ENCODE data around the gene RICTOR.
"Not testable (repeated sequence)": the region's sequence is repeated elsewhere in the genome, so short reads cannot be mapped to it uniquely, and the experiment has no call there.

RICTOR gene

DNA sequence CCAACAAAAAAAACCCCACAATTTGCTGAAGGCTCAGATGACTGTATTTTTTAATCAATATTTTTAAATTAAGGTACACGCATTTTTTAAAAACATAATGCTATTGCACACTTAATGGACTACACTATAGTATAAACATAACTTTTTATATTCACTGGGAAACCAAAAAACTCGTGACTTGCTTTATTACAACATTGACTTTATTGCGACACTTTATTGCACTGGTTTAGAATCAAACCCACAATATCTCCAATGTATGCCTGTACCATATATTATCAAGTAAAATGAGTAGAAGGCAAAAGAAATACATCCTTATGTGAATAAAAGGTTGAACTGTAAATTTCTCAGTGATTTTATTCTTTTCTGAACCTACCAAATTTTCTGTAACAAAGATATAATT, 53.7 kb downstream of the RICTOR start:
- H3K4me3 ChIP-seq (ENCODE audit: low read depth, low read length), result no peak overlapping the region
- TF ChIP-seq, protein P1, sequence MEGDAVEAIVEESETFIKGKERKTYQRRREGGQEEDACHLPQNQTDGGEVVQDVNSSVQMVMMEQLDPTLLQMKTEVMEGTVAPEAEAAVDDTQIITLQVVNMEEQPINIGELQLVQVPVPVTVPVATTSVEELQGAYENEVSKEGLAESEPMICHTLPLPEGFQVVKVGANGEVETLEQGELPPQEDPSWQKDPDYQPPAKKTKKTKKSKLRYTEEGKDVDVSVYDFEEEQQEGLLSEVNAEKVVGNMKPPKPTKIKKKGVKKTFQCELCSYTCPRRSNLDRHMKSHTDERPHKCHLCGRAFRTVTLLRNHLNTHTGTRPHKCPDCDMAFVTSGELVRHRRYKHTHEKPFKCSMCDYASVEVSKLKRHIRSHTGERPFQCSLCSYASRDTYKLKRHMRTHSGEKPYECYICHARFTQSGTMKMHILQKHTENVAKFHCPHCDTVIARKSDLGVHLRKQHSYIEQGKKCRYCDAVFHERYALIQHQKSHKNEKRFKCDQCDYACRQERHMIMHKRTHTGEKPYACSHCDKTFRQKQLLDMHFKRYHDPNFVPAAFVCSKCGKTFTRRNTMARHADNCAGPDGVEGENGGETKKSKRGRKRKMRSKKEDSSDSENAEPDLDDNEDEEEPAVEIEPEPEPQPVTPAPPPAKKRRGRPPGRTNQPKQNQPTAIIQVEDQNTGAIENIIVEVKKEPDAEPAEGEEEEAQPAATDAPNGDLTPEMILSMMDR (IDR thresholded peaks at IDR 0.05; ENCODE audit: low read depth, low read length), result no peak

GRCh38 chr5:39019254-39019653, 54.9 kb downstream of the RICTOR start:
- no peak overlapping the region for H3K4me3 ChIP-seq (ENCODE audit: low read depth, low read length)
- TF ChIP-seq, protein P1 (IDR thresholded peaks at IDR 0.05; ENCODE audit: low read depth, low read length), result no peak

- H3K4me3 ChIP-seq (ENCODE audit: low read depth, low read length), result no peak overlapping the region
- TF ChIP-seq, protein P1 (IDR thresholded peaks at IDR 0.05; ENCODE audit: low read depth, low read length), result no peak
Measured at GRCh38 chr5:39017504-39017903, 56.7 kb downstream of the RICTOR start.

- TF ChIP-seq, protein P1 (IDR thresholded peaks at IDR 0.05; ENCODE audit: low read depth, low read length), result no peak
- no peak overlapping the region for H3K4me3 ChIP-seq (ENCODE audit: low read depth, low read length)
Measured at GRCh38 chr5:39016587-39017275, 57.5 kb downstream of the RICTOR start.

DNA sequence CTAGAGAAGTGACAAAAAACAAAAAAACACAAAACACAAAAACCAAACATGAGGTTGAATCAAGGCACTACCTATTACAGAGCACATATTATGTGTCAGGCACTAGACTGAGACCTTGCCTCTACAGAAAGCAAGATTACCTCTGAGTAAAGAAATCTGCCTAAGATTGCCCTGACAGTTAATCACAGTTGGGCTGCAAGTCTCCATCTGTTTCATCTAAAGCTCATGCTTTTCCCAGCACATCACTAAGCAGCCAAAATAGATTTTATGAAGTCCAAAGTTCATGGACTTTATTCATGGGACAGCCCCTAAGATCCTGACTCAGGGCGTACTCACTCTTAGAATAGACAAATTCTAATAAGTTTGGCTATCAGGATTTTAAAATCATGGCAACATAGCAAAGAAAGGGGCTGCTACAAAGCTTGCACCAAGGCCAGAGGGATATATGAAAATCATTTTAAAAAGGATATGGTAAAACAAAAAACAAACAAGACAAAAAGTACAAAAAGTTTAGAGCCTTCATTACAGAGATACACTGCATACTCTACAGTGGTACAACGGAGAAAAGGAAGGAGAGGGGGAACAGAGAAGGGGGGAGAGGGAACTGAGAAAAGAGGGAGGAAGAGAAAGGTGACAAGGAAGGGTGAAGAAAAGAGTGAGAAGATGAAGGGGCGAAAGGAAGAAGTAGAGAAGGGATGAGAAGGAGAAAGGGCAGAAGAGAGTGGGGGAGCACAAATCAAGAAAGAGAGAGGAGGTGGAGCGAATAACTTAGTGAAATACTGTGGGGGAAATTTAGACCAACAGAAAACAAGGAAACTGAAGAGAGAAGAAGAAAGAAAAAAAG, 58.2 kb downstream of the RICTOR start:
- TF ChIP-seq, protein P1 (IDR thresholded peaks at IDR 0.05; ENCODE audit: low read depth, low read length), result no peak
- H3K4me3 ChIP-seq (ENCODE audit: low read depth, low read length), result no peak overlapping the region

GRCh38 chr5:39014561-39014960, 59.6 kb downstream of the RICTOR start:
- no peak overlapping the region for H3K4me3 ChIP-seq (ENCODE audit: low read depth, low read length)
- TF ChIP-seq, protein P1 (IDR thresholded peaks at IDR 0.05; ENCODE audit: low read depth, low read length), result no peak

GRCh38 chr5:39013938-39014337, 60.3 kb downstream of the RICTOR start:
- TF ChIP-seq, protein P1 (IDR thresholded peaks at IDR 0.05; ENCODE audit: low read depth, low read length), result no peak
- H3K4me3 ChIP-seq (ENCODE audit: low read depth, low read length), result no peak overlapping the region

- H3K4me3 ChIP-seq (ENCODE audit: low read depth, low read length), result not testable (repeated sequence)
Measured at GRCh38 chr5:39010958-39011357, 63.2 kb downstream of the RICTOR start.
